Adrenal gland (tissue), 5 donors: ENCODE measurements around the gene LPCAT2.

Experiments
- CTCF ChIP-seq, 6 experiments: fragments of 450-650 bp in 4 of 6; fragments of 200-600 bp in 2 of 6; sonication (generic) in 1 of 6; IDR thresholded peaks; 1 replicate in 5 of 6; 2 replicates in 1 of 6; pipeline versions ENCODE4 v1.5.1 to v1.8.0; 2016 to 2021; ENCODE audit warnings: antibody characterized with exemption in 6 of 6, mild to moderate bottlenecking in 2 of 6, moderate library complexity in 1 of 6
- POLR2A ChIP-seq, 2 donors: fragments of 450-650 bp; IDR thresholded peaks; one replicate each; pipeline ENCODE4 v1.6.1; 2017; ENCODE audit warnings: antibody characterized with exemption in 2 of 2, mild to moderate bottlenecking in 2 of 2, moderate library complexity in 1 of 2
- donor health status: DM: no; HTN: no; CAD: no.

- no peak for TF ChIP-seq CTCF (IDR thresholded peaks at IDR 0.05)
- no peak for TF ChIP-seq POLR2A (IDR thresholded peaks at IDR 0.05)
These were observed 121.9 kb downstream of the LPCAT2 start for GRCh38 chr16:55630774-55631173.
